Stimulated activated CD4-positive, alpha-beta T cell treated with anti-CD3 and anti-CD28 coated beads, Interleukin-12 subunit alpha, Interleukin-12 subunit beta, amount 100 ng/mL, for 48 hours (primary cell): ENCODE results near the gene GLI1.
A peak's percentile ranks its signal among the peaks of the same experiment; 100 is the strongest.
"Not testable (repeated sequence)": the region's sequence is repeated elsewhere in the genome, so short reads cannot be mapped to it uniquely, and the experiment has no call there.

ENCODE experiments used
- DNase-seq, 3 donors: peaks; one replicate each; pipeline ENCODE4 v3.0.0-alpha.2; 2020; ENCODE audit warnings: low read depth in 2 of 3, low spot score in 1 of 3

The GLI1 gene

GRCh38 chr12:57475271-57476161, 15.9 kb downstream of the GLI1 start:
- DNase-seq = no peak

GRCh38 chr12:57476162-57476992, 16.8 kb downstream of the GLI1 start:
- DNase-seq = peak; percentile 76 to 83 (median 79)

- DNase-seq = no peak
Measured at GRCh38 chr12:57476993-57477709, 17.6 kb downstream of the GLI1 start.

- DNase-seq = peak in 1 of 3 donors; percentile 33
Measured at GRCh38 chr12:57477710-57478681, 18.4 kb downstream of the GLI1 start.

GRCh38 chr12:57479043-57479375, 19.4 kb downstream of the GLI1 start:
- DNase-seq = no peak

GRCh38 chr12:57479376-57480115, 20.0 kb downstream of the GLI1 start, which contains the start of gene ARHGAP9:
Gene ARHGAP9, minus strand, starts transcription at chr12:57479866. Its CDS starts 460 bp downstream, at chr12:57479406.
- no peak for DNase-seq

GRCh38 chr12:57481671-57482070, 22.1 kb downstream of the GLI1 start:
- DNase-seq = no peak

GRCh38 chr12:57483466-57483865, 23.9 kb downstream of the GLI1 start:
- DNase-seq = no peak

GRCh38 chr12:57485695-57486094, 26.1 kb downstream of the GLI1 start:
- DNase-seq = no peak

GRCh38 chr12:57487055-57487596, 27.5 kb downstream of the GLI1 start:
- DNase-seq = no peak

GRCh38 chr12:57487597-57488401, 28.2 kb downstream of the GLI1 start, which contains the start of gene MARS1:
Gene MARS1, plus strand, starts transcription at chr12:57488068. Its CDS starts 23 bp downstream, at chr12:57488091.
- DNase-seq = peak; percentile 86 to 91 (median 90)

GRCh38 chr12:57488402-57489156, 29.0 kb downstream of the GLI1 start:
- DNase-seq = no peak

- DNase-seq = no peak
Measured at GRCh38 chr12:57489157-57489641, 29.6 kb downstream of the GLI1 start.

- no peak for DNase-seq
Measured at GRCh38 chr12:57490126-57490525, 30.5 kb downstream of the GLI1 start.

GRCh38 chr12:57491393-57492280, 32.1 kb downstream of the GLI1 start:
- DNase-seq = no peak

GRCh38 chr12:57495051-57495701, 35.6 kb downstream of the GLI1 start:
- DNase-seq = not testable (repeated sequence)
